Adrenal gland (tissue), 5 donors: Measurements from ENCODE around the gene MDH1.

ENCODE experiments used
- CTCF ChIP-seq, 6 experiments: fragments of 450-650 bp in 4 of 6; fragments of 200-600 bp in 2 of 6; sonication (generic) in 1 of 6; IDR thresholded peaks; 1 replicate in 5 of 6; 2 replicates in 1 of 6; pipeline versions ENCODE4 v1.5.1 to v1.8.0; 2016 to 2021; ENCODE audit warnings: antibody characterized with exemption in 6 of 6, mild to moderate bottlenecking in 2 of 6, moderate library complexity in 1 of 6
- POLR2A ChIP-seq, 2 donors: fragments of 450-650 bp; IDR thresholded peaks; one replicate each; pipeline ENCODE4 v1.6.1; 2017; ENCODE audit warnings: antibody characterized with exemption in 2 of 2, mild to moderate bottlenecking in 2 of 2, moderate library complexity in 1 of 2
- donor health status: DM: no; HTN: no; CAD: no.

GRCh38 chr2:63588385-63589147 lies at the start of gene MDH1, which contains the start of gene WDPCP:
- TF ChIP-seq CTCF (IDR thresholded peaks at IDR 0.05) (no peak), POLR2A (IDR thresholded peaks at IDR 0.05) (peak; percentile 62 to 95)
